Mesenteric fat pad (tissue), 1 donor: ENCODE results near the gene COL5A1. TPM values are rescaled to one million over a fixed set of nuclear protein-coding genes. Genes with fewer than 3 reads are reported as not detected.
"Not testable (repeated sequence)": the region's sequence is repeated elsewhere in the genome, so short reads cannot be mapped to it uniquely, and the experiment has no call there.

Experiments
- DNase-seq: peaks from one replicate; pipeline ENCODE4 v3.0.0-alpha.2; 2020; ENCODE audit warnings: low spot score
- total RNA-seq: library from RNA; stranded (reverse); fragmentation: NEBNext Ultra II Directional; extraction: Animal tissue kit (Norgen Biotek cat#: 25700); gene quantifications from one replicate; pipeline ENCODE4 v1.2.1, GENCODE V29; 2021
- donor health status: DM: yes; HTN: yes; CAD: no.

COL5A1 gene
- total RNA-seq, 1 donor from 2014 or later = 84.7 TPM

DNA sequence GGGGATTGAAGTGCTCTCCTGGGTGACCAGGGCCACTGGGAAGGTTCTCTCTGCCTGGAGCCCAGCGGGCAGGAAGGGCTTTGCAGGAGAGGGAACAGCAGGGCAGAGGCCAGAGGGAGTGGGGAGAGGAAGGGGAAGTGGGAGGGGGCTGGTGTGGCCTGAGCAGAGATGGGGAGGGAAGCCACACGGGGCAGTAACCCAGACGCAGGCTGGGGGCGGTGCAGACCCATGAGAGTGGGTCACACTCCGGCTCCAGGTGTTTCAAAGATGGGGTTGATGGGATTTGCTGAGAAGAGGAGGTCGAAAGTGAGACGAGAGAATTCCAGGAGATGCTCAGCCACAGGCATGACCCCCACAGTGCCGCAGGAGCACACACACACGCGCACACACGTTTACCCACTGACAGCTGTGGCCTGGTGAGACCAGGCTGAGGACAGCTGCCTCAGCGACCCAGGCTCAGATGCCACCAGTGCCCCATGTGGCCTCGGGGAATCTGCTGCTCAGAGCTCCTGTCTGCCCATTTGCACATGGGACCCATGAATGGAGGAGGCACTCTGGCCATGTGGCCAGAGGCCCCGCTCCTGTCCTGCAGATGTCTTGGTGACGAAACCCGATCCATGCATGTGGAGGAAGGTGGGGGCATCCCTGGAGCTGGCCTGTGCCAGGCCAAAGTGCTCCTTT, 206.3 kb downstream of the COL5A1 start:
- no peak for DNase-seq

- no peak for DNase-seq
Observed at GRCh38 chr9:134848504-134848903, 206.9 kb downstream of the COL5A1 start.

DNA sequence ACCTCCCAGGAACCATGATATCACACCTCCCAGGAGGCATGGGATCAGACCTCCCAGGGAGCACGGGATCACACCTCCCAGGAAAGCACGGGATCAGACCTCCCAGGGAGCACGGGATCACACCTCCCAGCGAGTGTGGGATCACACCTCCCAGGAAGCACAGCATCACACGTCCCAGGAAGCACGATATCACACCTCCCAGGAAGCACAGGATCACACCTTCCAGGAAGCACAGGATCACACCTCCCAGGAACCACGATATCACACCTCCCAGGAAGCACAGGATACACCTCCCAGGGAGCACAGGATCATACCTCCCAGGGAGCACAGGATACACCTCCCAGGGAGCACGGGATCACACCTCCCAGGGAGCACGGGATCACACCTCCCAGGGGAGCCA, 209.0 kb downstream of the COL5A1 start:
- no peak for DNase-seq

DNA sequence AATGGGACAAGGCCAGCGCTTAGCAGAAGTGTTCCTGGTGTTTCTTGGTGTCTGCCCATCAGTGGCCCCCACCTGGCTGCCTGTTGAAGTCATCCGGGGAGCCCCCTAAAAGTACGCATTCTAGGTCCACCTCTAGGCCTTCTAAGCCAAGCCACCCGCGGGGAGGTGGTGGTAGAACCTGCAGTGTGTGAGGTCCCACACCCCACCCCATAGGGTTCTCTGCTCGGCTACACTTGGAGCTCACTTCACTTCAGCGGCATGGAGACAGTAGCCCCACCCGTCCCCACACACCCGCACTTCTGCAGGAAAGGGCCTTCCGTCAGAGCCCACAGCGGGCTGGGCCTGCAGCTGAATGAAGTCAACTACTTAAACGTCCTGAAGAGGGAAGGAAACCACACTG, 209.4 kb downstream of the COL5A1 start:
- peak; percentile 47 for DNase-seq

- DNase-seq = peak; percentile 33
Observed at GRCh38 chr9:134852906-134853654, 211.5 kb downstream of the COL5A1 start.

GRCh38 chr9:134853893-134854292, 212.3 kb downstream of the COL5A1 start:
- peak; percentile 55 for DNase-seq

- peak; percentile 75 for DNase-seq
Observed at GRCh38 chr9:134854541-134854981, 213.0 kb downstream of the COL5A1 start.

DNA sequence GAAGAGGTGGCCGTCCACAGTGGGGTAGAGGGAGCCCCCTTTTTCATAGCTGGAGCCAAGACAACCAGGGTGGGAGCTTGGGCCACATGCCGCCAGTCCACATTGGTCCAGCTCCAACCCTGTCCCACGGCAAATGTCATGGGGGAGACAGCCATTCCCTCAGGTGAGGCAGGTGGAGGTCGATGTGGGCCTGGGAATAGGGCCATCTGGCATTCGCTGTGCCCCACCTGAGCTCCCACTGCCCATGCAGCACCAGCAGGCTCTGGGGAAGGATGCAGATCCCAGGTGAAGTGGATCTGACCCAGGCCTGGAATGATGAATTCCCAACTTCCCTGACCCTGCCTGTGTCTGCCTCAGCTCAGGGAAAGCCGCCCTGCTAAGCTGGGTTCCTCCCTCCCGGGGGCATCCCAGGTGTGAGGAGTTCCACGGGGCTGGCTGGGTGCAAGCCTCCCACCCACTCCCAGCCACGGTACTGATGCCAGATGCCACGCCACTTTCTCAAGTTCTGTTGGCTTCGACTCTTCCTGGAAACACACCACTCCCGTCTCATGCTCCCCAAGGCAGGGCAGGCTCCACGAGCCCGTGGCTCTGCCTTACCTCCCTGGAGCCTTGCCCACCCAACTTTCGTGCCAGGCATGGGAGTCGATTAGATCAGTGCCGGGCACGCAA, 213.8 kb downstream of the COL5A1 start:
- peak; percentile 78 for DNase-seq

- DNase-seq = peak; percentile 49
Observed at GRCh38 chr9:134855900-134856377, 214.3 kb downstream of the COL5A1 start.

DNA sequence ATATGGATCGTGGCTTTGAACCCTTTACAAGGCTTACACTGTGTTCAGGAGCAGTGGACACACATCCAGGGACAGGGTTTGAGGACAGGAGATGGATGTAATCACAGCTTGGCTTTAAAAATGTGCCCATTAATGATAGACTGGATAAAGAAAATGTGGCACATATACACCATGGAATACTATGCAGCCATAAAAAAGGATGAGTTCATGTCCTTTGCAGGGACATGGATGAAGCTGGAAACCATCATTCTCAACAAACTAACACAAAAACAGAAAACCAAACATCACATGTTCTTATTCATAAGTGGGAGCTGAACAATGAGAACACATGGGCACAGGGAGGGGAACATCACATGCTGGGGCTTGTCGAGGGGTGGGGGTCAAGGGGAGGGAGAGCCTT, 215.8 kb downstream of the COL5A1 start:
- not testable (repeated sequence) for DNase-seq

DNA sequence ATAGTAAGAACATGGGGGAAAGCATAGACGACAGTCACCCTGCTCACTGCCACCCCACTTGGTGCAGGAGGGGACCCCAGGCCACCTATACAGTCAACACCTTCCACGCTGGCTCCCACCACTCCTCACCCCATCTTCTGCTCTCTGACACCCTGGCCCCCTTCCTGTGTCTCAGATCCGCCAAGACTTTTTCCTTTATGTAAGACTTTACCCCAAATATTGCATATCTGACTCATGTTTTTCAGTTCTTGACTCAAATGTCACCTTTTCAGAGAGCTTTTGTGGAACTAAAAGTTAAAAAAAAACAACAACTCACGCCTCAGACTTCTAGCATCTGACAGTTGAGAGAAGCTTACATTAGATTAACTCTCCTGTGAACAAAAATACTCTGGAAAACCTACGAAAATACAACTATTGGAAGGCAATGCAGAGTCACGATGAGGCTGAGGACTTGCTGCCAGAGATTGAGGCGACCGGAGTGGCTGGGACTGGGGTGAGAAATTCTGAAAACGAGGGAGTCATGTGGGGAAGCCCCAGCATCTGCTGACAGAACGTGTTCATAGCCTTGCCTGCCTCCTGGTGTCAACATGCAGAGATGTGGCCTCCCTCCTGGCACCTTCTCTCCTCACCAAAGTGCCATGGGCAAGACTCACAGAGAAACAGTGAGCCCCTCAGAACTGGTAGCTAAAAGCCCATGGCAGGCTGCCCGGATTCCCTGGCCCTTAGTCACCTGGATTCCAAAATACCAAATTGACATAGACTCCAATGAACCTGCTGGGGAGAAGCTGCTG, 216.6 kb downstream of the COL5A1 start:
- peak; percentile 75 for DNase-seq

DNA sequence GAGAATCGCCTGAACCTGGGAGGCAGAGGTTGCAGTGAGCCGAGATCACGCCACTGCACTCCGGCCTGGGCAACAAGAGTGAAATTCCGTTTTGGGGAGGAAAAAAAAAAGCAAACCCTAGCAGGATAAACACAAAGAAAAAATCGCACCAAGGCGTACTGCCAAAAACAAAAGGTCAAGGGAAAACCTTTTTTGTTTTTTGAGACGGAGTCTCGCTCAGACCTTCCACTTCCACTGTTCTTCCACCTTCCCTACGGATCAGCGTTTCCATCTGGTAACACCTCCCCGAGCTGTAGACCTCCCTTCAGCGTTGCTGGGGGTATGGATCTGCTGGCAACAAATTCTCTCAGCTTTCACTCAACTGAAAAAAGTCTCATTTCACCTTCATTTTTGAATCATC, 218.9 kb downstream of the COL5A1 start:
- no peak for DNase-seq

DNA sequence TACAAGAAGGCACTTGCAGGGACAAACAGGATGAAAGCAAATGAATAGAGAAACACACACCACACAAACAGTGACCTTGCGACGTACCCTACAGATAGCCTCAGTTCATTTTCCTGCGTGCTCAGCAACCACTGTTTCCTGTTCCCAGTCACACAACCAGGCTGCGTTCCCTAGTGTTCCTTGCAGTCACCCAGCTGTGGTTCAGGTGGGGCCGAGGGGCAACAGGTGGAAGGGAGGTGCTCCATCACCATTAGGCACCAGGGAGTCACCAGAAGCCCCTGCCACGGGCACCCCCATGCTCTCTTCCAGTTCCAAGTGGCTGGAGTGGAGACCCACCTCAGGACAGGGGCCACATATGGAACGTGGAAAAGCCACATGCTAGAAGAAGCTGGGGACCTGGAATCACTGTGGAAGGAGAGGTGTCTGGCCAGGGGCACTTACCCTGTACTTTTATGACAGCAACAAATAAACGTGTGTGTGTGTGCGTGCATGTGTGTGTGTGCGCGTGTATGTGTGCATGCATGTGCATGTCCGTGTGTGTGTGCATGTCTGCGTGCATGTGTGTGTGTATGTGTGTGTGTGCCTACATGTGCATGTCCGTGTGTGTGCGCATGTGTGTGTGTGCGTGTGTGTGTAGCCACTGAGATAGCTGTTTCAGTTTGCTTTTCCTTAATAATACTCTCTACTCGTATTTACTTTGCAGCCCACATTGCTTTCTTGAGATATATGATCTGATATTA, 220.2 kb downstream of the COL5A1 start:
- peak; percentile 57 for DNase-seq

GRCh38 chr9:134863306-134863902, 221.8 kb downstream of the COL5A1 start:
- DNase-seq = peak; percentile 78

- peak; percentile 82 for DNase-seq
Observed at GRCh38 chr9:134863941-134864820, 222.6 kb downstream of the COL5A1 start.

DNA sequence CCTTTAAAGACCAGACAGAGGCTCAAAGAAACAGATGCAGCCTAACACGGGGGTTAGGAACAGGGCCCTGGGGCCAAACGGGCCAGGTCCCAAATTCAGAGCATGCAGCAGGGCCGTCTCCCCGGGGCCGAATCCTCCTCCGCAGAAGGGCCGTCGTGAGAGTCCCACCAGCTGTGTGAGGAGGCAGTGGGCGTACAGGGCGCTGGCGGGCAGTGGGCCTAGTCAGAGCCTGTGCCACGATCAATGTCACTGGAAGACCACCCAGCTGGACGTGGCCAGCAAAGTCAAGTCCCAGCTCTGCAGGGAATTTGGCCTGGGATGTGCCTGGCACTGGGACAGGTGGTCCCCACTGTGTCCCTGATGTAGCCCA, 223.2 kb downstream of the COL5A1 start:
- peak; percentile 68 for DNase-seq

GRCh38 chr9:134867917-134868750, 226.5 kb downstream of the COL5A1 start:
- no peak for DNase-seq
